ENCODE measurements around the gene C22orf23.
"Not testable (repeated sequence)": the region's sequence is repeated elsewhere in the genome, so short reads cannot be mapped to it uniquely, and the experiment has no call there.

The C22orf23 gene

GRCh38 chr22:37982151-37982785 lies 28.9 kb upstream of the C22orf23 start:
- no peak for DNase-seq (ENCODE audit: low read depth)

GRCh38 chr22:37981282-37982011 lies 28.0 kb upstream of the C22orf23 start:
- no peak for DNase-seq (ENCODE audit: low read depth)

DNA sequence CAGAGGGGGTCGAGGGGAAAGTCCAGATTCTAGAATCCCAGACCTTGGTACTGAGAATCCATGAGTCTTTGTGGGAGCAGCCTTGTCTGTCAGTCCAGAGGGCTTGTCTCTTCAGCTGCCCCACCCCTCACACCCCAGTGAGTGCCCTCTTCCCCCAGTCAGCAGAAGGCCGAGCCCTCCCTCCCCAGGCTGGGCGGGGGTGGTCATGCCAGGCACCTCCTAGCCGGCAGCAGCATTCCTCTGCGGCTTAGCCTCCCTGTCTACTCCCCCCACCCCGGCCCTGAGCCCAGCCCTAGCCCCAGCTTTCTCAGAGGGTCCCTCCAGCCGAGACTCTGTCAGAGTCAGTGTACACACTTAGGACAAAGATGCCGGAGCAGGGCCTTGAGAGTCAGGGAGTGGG lies 26.4 kb upstream of the C22orf23 start:
- no peak for DNase-seq (ENCODE audit: low read depth)

GRCh38 chr22:37976547-37976946 lies 23.1 kb upstream of the C22orf23 start:
- no peak for DNase-seq (ENCODE audit: low read depth)

GRCh38 chr22:37976022-37976421 lies 22.6 kb upstream of the C22orf23 start:
- not testable (repeated sequence) for DNase-seq (ENCODE audit: low read depth)

DNA sequence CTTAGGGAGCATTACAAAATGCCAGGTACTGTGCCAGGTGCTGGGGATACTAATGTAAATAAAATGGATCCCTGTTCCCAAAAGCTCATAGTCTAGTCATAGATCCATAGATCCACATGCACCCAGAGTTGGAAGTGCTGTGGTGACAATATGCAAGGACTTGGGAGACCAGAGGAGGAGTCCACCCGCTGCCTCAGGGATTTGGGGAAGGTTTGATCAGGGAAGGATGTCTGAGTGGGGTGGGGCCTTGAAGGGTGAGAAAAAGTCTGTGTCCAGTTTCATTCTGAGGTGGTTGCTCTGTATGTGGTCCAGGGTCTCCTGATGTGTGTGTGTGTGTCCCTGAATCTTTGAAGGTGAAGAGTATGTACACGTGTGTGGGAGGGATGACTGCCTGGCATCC lies 21.8 kb upstream of the C22orf23 start:
- DNase-seq (ENCODE audit: low read depth), result no peak

GRCh38 chr22:37973271-37974170 lies 20.1 kb upstream of the C22orf23 start:
- no peak for DNase-seq (ENCODE audit: low read depth)

DNA sequence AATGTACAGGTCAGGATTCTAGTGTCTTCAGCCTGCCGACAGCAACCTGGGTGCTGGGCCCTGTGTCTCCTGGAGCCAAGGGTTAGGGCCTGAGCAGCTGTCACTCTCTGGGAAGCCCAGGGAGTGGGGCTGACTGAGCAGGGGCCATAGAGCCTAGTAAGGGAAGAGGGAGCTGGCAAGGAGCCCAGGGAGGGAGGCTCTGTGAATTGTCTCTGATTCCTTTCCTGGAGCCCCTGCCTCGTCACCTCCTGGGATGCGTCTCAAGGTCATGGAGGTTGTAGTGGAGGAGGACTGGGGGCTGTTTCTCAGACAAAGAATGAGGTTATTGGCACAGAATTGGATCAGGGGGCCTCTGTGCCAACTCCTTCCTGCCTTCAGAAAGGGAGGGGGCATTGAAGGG lies 19.1 kb upstream of the C22orf23 start:
- DNase-seq (ENCODE audit: low read depth), result no peak

DNA sequence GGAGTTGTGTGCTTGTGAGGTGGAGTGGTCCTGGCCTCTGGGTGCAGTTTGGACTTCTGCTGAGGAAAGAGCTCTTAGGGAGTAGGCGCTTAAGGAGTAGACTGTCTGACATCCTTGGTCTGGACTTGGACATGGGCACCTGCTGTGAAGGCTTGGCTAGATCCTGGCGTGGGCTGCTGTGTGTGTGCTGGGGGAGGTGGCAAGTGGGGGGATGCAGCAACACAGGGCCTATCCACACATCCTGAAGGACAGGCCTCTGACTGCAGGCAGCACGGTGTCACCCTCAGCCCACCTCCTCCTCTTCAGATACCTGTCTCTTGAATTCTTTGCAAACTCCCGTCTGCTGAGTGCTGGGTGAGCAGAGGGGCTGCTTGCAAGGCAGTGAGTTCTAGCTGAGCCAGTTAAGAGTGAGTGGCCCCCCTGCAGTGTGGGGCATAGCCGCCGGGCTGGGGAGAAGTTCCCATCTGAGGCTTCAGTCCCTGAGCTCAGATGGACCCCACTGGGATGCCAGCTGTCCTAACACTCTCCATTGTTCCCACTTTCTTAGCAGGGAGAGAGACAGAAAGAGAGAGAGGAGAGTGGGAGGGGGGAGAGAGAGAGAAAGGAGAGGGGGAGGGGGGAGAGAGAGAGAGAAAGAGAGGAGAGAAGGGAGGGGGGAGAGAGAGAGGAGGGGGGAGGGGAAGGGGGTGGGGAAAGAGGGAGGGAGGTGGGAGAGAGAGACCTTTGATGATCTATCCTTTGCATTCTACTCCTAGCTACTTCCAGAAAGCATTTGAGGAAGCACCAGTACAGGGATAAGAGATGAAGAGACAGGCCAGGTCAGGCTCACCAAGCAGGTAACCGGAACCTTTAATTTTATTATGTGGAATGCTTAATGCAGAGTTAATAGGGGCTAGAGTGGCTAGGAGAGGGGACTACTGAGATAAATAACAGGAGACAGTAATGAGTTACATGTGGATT lies 18.4 kb upstream of the C22orf23 start:
- DNase-seq (ENCODE audit: low read depth), result no peak

- DNase-seq (ENCODE audit: low read depth), result no peak
These were observed 17.5 kb upstream of the C22orf23 start for GRCh38 chr22:37970864-37971263.

- DNase-seq (ENCODE audit: low read depth), result no peak
These were observed 15.3 kb upstream of the C22orf23 start for GRCh38 chr22:37968452-37969251.

DNA sequence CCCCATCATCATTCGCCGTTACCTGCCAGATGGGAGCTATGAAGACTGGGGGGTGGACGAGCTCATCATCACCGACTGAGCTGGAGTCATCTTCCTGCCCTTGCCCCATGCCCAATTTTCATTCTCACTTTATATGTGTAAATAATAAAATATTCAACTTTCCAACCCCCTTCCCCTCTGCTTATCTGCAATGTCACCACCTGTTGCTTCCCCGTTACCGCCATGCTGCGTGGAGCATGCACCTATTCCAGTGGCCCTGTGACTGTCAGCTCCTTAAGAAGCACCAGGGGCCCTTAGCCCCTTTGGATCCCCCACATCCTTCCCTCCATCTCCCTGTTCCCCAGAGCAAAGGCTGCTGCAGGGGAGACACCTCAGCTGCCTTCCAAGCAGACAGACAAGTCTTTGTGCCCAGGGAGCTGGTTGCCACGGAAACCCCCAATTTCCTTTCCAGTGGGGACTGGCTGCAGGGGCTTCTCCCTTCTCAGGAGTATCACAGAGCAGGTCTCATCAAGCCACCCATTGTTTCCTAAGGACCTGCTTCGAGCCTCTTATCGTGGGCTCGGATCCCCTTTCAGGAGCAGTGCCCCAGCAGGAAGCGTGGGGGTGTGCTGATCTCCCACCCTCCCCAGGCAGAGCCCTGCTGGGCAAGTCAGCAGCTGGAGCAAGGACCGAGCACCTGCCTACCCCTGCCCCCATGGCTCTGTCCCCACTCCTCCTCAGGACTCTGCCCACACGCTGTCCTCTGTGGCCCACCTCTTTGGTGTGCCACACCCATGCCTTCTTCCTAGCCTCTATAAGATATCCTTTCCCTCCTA lies 14.4 kb upstream of the C22orf23 start:
- no peak for DNase-seq (ENCODE audit: low read depth)

DNA sequence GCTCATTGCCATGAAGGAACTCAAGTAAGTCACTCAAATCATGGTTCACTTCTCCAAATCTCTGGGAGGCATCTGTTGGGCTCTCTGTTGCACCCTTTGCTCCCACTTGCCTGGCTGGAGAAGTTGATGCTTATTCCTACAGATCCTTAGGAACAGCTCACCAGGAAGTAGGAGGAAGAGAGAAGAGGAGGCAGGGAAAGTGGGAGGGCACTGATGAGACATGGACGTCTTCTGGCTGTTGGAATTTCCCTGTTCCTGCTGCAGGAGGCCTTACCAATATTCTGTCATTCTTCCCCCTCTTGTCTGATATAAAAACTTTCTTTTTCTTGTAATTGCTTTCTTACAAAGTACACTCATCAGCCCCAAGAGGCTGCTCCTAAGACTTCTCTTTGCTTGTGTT lies 13.7 kb upstream of the C22orf23 start:
- DNase-seq (ENCODE audit: low read depth), result no peak

- DNase-seq (ENCODE audit: low read depth), result no peak
These were observed 12.7 kb upstream of the C22orf23 start for GRCh38 chr22:37965940-37966664.

- DNase-seq (ENCODE audit: low read depth), result no peak
These were observed 7.7 kb upstream of the C22orf23 start for GRCh38 chr22:37961062-37961461.

DNA sequence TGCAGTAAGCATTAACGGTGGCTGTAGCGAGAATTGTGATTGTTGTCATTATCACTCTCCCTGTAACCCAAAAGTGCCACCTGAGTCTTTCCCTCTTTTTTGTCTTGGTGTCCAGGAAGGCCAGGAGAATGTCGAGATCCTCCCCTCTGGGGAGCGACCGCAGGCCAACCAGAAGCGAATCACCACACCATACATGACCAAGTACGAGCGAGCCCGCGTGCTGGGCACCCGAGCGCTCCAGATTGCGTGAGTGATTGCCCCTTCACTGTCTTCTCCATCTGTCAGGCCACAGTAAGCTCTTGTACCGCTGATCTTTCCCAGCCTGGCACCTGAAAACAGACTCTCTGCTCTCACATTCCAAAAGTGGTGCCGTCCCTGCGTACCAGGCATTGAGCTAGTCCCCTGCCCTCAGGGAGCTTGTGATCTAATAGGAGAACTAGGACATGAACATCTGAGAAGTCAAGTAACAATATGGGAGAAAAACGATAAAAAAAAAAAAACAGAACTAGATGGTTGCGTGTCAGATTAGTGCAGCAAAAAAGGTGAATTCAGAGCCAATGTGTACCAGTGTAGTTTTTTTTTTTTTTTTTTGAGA lies 5.9 kb upstream of the C22orf23 start:
- DNase-seq (ENCODE audit: low read depth), result no peak

- DNase-seq (ENCODE audit: low read depth), result no peak
These were observed 3.8 kb upstream of the C22orf23 start for GRCh38 chr22:37957232-37957631.

DNA sequence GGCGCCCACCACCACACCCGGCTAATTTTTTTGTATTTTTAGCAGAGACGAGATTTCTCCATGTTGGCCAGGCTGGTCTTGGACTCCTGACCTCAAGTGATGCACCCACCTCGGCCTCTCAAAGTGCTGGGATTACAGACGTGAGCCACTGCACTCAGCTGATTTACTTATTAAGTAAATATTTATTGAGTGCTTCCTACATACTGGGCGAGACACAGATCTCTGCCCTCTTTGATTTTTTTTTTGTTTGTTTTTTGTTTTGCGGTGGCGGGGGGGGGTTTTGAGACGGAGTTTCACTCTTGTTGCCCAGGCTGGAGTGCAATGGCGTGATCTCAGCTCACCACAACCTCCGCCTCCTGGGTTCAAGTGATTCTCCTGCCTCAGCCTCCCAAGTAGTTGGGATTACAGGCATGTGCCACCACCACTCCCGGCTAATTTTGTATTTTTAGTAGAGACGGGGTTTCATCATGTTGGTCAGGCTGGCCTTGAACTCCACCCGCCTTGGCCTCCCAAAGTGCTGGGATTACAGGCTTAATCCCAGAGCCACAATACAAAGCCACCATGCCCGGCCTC lies 2.5 kb upstream of the C22orf23 start:
- DNase-seq (ENCODE audit: low read depth), result not testable (repeated sequence)
